GM12878 (cell line): Measurements from ENCODE around the gene LSP1.

ENCODE experiments used
- POLR2AphosphoS2 ChIP-seq: IDR thresholded peaks from 2 replicates; pipeline ENCODE4 v1.6.1; 2011; ENCODE audit warnings: low read depth, mild to moderate bottlenecking, low read length, improper control_type of control experiment, moderate library complexity
- SP1 ChIP-seq: IDR thresholded peaks from one replicate; pipeline ENCODE4 v1.6.1; 2011; ENCODE audit warnings: low read depth, low read length
- TF ChIP-seq, protein P1 (sequence below): IDR thresholded peaks from 2 replicates; pipeline ENCODE4 v1.6.1; 2012; ENCODE audit warnings: mild to moderate bottlenecking, low read depth, low read length
- TF ChIP-seq, protein P2 (sequence below), 3 experiments: IDR thresholded peaks in 2 of 3; conservative IDR thresholded peaks in 1 of 3; 2 replicates each; pipeline ENCODE4 v1.5.1; 2011; ENCODE audit warnings: low read depth in 3 of 3, low read length in 3 of 3, mild to moderate bottlenecking in 3 of 3, control low read depth in 2 of 3, moderate library complexity in 2 of 3, inconsistent platforms in 1 of 3, mixed read lengths in 1 of 3; ENCODE audit not compliant: control insufficient read depth in 2 of 3, insufficient read depth in 1 of 3; ENCODE audit errors: extremely low read depth in 1 of 3

DNA sequence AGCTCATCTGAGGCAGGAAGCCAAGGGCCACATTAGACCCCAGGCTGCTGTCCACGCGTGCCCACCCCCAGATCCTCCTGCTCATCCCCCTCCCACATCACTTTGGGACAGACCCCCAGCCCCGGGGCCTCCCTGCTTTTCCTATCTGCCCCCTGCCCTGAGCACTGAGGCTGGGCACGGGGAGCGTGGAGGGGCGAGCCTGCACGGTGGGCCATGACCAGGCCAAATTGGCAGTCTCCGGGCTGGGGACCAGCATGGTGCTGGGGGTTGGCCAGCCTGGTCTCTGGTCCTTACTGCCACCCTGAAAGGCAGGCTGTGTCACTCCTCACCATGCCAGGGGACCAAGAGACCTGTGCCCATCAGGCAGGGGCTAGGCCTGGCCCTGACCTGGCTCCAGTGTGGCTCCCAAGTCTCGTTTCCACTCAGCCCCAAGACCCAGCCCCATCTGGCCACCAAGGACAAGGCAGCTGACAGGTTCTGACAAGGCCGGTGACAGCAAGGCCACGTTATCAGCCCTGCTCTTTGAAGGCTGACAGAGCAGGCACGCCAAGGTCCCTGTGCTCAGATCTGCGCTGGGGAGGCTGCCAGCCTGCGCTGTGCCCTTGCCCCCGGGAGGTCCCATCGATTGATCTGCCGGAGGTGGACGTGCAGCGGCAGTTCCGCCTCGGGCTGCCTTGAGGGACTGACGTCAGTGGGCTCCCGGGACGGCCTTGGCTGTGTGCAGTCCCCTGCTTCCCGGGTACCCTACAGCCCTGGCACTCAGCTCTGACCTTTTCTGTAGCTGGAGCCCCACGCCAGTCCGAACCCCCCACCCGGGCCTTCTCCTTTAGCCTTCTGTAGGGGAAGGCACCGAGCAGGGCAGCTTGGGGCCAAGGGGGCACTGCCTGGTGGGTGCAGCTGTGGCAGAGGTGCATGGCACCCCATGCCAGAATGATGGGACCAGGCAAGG lies 10.5 kb upstream of the LSP1 start:
- no peak for TF ChIP-seq POLR2AphosphoS2
- no peak for TF ChIP-seq SP1
- TF ChIP-seq, protein P1, sequence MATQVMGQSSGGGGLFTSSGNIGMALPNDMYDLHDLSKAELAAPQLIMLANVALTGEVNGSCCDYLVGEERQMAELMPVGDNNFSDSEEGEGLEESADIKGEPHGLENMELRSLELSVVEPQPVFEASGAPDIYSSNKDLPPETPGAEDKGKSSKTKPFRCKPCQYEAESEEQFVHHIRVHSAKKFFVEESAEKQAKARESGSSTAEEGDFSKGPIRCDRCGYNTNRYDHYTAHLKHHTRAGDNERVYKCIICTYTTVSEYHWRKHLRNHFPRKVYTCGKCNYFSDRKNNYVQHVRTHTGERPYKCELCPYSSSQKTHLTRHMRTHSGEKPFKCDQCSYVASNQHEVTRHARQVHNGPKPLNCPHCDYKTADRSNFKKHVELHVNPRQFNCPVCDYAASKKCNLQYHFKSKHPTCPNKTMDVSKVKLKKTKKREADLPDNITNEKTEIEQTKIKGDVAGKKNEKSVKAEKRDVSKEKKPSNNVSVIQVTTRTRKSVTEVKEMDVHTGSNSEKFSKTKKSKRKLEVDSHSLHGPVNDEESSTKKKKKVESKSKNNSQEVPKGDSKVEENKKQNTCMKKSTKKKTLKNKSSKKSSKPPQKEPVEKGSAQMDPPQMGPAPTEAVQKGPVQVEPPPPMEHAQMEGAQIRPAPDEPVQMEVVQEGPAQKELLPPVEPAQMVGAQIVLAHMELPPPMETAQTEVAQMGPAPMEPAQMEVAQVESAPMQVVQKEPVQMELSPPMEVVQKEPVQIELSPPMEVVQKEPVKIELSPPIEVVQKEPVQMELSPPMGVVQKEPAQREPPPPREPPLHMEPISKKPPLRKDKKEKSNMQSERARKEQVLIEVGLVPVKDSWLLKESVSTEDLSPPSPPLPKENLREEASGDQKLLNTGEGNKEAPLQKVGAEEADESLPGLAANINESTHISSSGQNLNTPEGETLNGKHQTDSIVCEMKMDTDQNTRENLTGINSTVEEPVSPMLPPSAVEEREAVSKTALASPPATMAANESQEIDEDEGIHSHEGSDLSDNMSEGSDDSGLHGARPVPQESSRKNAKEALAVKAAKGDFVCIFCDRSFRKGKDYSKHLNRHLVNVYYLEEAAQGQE, result no peak
- TF ChIP-seq, protein P2, sequence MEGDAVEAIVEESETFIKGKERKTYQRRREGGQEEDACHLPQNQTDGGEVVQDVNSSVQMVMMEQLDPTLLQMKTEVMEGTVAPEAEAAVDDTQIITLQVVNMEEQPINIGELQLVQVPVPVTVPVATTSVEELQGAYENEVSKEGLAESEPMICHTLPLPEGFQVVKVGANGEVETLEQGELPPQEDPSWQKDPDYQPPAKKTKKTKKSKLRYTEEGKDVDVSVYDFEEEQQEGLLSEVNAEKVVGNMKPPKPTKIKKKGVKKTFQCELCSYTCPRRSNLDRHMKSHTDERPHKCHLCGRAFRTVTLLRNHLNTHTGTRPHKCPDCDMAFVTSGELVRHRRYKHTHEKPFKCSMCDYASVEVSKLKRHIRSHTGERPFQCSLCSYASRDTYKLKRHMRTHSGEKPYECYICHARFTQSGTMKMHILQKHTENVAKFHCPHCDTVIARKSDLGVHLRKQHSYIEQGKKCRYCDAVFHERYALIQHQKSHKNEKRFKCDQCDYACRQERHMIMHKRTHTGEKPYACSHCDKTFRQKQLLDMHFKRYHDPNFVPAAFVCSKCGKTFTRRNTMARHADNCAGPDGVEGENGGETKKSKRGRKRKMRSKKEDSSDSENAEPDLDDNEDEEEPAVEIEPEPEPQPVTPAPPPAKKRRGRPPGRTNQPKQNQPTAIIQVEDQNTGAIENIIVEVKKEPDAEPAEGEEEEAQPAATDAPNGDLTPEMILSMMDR (IDR thresholded peaks at IDR 0.05 in 2 of 3, conservative IDR thresholded peaks at IDR 0.05 in 1 of 3; ENCODE audit: control insufficient read depth in 2 of 3, extremely low read depth in 1 of 3, insufficient read depth in 1 of 3, low read depth in 3 of 3, low read length in 3 of 3), result no peak
